GM12874 (cell line): ENCODE data around the gene CACNA1B.

Experiments used
- CTCF ChIP-seq: IDR thresholded peaks from 2 replicates; pipeline ENCODE4 v1.5.1; 2011; ENCODE audit warnings: low read depth, mild to moderate bottlenecking, control low read depth, low read length, moderate library complexity; ENCODE audit not compliant: insufficient read depth

Gene CACNA1B

DNA sequence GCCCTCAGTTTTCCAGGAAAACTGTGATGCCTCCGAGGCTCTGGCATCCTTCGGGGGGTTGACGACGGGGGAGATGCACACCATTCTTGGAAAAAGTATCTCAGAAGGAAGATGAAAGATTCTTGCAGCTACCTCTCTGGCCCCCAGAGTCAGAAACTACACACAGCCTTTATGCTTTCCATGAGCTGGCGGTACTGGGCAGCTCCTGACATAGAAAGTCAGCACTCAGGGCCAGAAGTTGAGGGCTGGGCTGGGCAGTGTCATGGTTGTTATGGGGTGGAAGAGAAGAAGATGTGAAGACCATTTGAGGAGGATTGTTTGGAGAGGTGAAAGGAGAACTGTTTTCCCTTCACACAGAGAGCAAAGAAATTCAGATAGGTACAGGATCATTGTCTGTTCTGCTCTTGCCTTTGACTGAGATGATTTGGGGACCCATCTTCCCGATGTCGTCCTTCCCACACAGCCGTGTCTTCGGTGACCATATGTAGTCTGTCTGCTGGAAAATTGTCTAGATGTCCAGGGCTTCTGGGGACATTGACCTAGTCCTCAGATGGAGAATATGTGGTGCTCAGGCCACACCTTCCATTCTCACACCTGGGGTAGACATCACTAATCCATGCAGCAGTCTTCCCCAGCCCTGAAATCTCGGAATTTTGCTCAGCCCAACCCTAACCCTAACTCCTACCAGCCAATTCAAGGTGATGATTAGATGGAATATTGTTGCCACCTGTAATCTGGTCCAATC is 237.1 kb downstream of the CACNA1B start:
- no peak for TF ChIP-seq CTCF

- TF ChIP-seq CTCF = no peak
These were observed 237.9 kb downstream of the CACNA1B start for GRCh38 chr9:138115506-138115905.

DNA sequence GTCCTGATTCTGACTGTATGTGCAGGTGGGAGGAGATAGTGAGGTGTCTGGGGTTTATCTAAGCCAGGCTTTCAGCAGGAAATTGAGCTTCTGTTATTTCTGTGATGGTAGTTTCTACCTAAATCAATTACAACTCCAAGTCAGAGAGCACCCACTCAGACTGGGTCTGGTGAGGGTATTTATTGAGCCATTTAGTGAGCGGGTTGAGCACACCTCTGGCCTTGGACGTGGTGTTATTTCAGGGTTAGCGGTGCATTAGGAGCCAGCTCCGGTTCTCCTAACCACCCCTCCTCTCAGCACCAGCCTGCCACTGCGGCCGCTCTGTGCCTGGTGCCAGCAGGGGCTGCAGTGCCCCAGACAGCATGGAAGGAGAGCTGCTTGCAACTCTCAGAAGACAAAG is 238.9 kb downstream of the CACNA1B start:
- no peak for TF ChIP-seq CTCF

DNA sequence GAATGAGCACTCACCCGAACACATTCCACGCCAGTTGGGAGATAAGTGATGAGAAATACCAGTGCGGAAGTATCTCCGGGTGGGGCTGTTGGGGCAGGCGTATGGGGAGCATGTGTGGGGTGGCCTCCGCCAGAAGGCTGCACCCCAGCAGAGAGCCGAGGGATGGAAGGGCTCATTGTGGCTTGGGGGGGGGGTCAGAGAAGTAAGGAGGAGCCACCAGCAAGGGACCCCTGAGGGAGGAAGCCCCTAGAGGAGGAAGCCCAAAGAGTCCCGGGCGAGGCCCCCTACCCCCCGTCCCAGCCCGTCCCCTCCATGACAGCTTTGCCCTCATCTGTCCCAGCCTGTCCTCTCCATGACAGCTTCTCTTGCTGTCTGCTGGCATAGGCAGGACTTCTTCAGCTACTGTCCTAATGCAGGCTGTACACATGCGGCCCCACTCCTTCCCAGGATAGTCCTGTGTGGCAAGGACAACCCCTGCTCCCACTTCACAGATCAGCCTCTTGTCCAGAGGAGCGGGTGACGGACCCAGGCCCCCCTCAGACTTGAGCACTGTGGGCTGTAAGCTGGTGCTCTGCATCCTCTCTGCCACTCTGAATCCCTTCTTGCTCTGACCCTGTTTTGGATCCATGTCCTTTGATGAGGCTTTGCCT is 239.6 kb downstream of the CACNA1B start:
- no peak for TF ChIP-seq CTCF

GRCh38 chr9:138117836-138118235 is 240.3 kb downstream of the CACNA1B start:
- TF ChIP-seq CTCF = no peak

DNA sequence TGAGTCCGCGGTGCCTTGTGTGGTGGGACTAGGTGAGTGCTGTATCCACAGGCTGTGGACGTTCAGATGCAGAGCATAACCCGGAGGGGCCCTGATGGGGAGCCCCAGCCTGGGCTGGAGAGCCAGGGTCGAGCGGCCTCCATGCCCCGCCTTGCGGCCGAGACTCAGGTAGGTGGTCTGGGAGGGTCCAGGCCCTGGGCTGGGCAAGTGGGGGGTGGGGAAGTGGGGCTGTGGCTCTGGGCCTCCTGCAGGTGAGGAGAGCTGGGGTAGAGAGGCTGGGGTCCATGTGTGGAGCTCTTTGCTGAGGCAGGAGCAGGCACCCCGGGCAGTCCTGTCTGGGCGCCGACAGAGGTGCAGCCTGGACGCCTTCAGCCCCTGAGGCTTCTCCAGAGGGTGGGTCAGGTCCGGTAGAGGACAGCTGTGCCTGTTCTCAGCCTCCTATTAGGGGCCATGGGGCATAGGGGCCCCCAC is 241.1 kb downstream of the CACNA1B start:
- TF ChIP-seq CTCF = no peak

GRCh38 chr9:138119202-138120027 is 241.8 kb downstream of the CACNA1B start:
- no peak for TF ChIP-seq CTCF
